MM.1S (cell line): ENCODE results near the gene TMC1.

Source experiments
- CTCF ChIP-seq: fragments of 300-600 bp; sonication (generic); IDR thresholded peaks from 2 replicates; pipeline ENCODE4 v1.5.1; 2016; ENCODE audit warnings: antibody characterized with exemption, low read length, mixed read lengths
- EZH2 ChIP-seq: fragments of 300-600 bp; sonication (generic); optimal IDR thresholded peaks from 2 replicates; pipeline ENCODE3; 2017; ENCODE audit warnings: low read depth, mild to moderate bottlenecking, antibody characterized with exemption, low read length, mixed read lengths

DNA sequence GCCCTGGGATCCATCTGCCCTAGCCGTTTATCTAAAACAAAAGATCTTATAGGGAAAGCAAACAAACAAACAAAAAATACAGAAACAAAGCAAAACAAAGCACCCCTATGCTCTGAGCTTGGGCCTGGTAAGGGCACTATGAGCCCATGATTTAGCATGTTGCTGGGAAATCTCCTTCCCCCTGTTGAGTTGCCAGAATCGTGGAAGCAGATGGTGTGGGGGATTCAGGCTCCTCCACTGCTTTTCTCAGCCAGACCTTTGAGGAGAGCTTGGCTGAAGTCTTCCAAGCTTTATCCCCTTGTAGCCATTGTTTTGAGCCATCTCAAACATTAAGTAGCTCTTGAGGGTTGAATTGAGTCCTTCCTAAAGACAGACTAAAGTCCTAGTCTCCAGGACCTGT, 29.9 kb downstream of the TMC1 start:
- no peak for TF ChIP-seq CTCF
- TF ChIP-seq EZH2, result no peak
